ENCODE data around the gene COQ8B. TPM values are rescaled to one million over a fixed set of nuclear protein-coding genes. Genes with fewer than 3 reads are reported as not detected.

Gene COQ8B
- total RNA-seq, 1 donor from 2014 or later, result 20.9 TPM

- no peak for DNase-seq (ENCODE audit: low read depth)
- TF ChIP-seq CTCF (conservative IDR thresholded peaks at IDR 0.05; ENCODE audit: low read depth, low read length), result no peak
- no peak overlapping the region for H3K4me3 ChIP-seq (ENCODE audit: low read depth, low read length)
These were observed 10.6 kb downstream of the COQ8B start for GRCh38 chr19:40705950-40706619.

GRCh38 chr19:40705362-40705651 lies 11.4 kb downstream of the COQ8B start:
- H3K4me3 ChIP-seq (ENCODE audit: low read depth, low read length), result no peak overlapping the region
- DNase-seq (ENCODE audit: low read depth), result no peak
- TF ChIP-seq CTCF (conservative IDR thresholded peaks at IDR 0.05; ENCODE audit: low read depth, low read length), result no peak

- DNase-seq (ENCODE audit: low read depth), result no peak
- H3K4me3 ChIP-seq (ENCODE audit: low read depth, low read length), result no peak overlapping the region
- TF ChIP-seq CTCF (conservative IDR thresholded peaks at IDR 0.05; ENCODE audit: low read depth, low read length), result no peak
These were observed 12.0 kb downstream of the COQ8B start for GRCh38 chr19:40704491-40705361.

GRCh38 chr19:40703029-40703755 lies 13.5 kb downstream of the COQ8B start:
- TF ChIP-seq CTCF (conservative IDR thresholded peaks at IDR 0.05; ENCODE audit: low read depth, low read length), result no peak
- no peak overlapping the region for H3K4me3 ChIP-seq (ENCODE audit: low read depth, low read length)
- no peak for DNase-seq (ENCODE audit: low read depth)

GRCh38 chr19:40702337-40703012 lies 14.2 kb downstream of the COQ8B start:
- no peak for DNase-seq (ENCODE audit: low read depth)
- H3K4me3 ChIP-seq (ENCODE audit: low read depth, low read length), result no peak overlapping the region
- TF ChIP-seq CTCF (conservative IDR thresholded peaks at IDR 0.05; ENCODE audit: low read depth, low read length), result no peak

- H3K4me3 ChIP-seq (ENCODE audit: low read depth, low read length), result no peak overlapping the region
- DNase-seq (ENCODE audit: low read depth), result no peak
These were observed 14.9 kb downstream of the COQ8B start for GRCh38 chr19:40701758-40702157.

More at GRCh38 chr19:40701758-40702157, 14.9 kb downstream of the COQ8B start:
- TF ChIP-seq CTCF (conservative IDR thresholded peaks at IDR 0.05; ENCODE audit: low read depth, low read length), result no peak
